Esophagus squamous epithelium (tissue), 4 donors: Measurements from ENCODE around the gene ANO4.

Source experiments
- CTCF ChIP-seq, 6 experiments: fragments of 450-650 bp in 4 of 6; fragments of 200-600 bp in 2 of 6; sonication (generic) in 2 of 6; IDR thresholded peaks; one replicate each; pipeline ENCODE4 v1.5.1; 2016 to 2019; ENCODE audit warnings: antibody characterized with exemption in 6 of 6, mild to moderate bottlenecking in 4 of 6, moderate library complexity in 4 of 6
- POLR2A ChIP-seq, 4 donors: fragments of 450-650 bp; IDR thresholded peaks; one replicate each; pipeline ENCODE4 v1.6.1; 2017; ENCODE audit warnings: antibody characterized with exemption in 4 of 4, mild to moderate bottlenecking in 4 of 4, moderate library complexity in 3 of 4

DNA sequence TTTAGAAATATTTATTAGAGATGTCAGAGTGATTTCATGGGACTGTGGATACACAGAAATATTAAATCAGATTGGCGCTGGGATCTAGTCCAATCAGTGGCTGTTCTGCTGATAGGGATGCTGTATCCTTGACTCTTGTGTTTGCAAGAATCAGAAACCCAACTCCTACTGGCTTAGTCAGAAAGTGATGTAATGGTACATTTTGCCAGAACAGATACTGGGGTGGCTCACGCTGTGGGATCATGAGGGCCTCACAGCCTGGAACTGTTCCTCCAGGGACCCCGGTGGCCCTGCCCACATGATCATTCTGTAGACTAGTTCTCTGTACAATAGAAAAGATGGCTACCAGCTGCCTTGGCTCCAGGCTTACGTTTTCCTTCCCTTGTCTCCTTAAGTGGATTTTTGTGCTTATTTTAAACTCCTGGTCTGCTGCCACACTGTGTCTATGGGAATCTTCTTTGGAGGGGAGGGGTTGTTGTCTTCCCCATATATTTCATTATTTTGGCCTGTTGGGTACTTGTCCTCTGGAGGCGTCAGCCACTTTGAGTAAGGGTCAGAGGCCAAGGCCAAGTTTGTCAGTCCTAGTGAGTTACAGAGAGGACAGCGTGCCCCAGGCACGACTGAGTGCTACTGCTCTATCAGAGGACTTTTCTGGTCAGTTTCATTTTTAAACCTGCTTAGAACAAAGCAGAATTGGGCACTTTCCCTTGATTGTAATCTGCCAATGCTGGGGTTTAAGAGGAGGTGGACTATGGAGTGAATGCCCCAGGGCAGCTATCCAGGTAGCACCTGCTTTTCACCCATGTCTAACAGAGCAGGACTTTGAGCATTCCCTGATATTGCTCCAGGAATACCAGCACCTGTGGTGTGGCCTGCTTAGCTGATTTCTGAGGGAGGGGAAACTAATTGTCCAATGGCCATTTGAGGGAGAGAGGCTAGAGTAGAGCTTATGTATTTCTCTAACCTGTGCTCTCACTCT lies 251.2 kb downstream of the ANO4 start:
- no peak for TF ChIP-seq CTCF (IDR thresholded peaks at IDR 0.05)
- TF ChIP-seq POLR2A (IDR thresholded peaks at IDR 0.05), result no peak
